BLaER1 (cell line): ENCODE measurements around the gene SPACA5.
"Not testable (repeated sequence)": the region's sequence is repeated elsewhere in the genome, so short reads cannot be mapped to it uniquely, and the experiment has no call there.

Experiments
- H3K27ac ChIP-seq: shearing (Covaris generic); formaldehyde crosslinking; 2 replicates; pipeline ENCODE4 v1.8.1; 2022
- H3K27me3 ChIP-seq: shearing (Covaris generic); formaldehyde crosslinking; 2 replicates; pipeline ENCODE4 v1.8.1; 2022
- H3K36me3 ChIP-seq: shearing (Covaris generic); formaldehyde crosslinking; 2 replicates; pipeline ENCODE4 v1.8.1; 2022
- H3K4me1 ChIP-seq: shearing (Covaris generic); formaldehyde crosslinking; 2 replicates; pipeline ENCODE4 v1.8.1; 2022
- H3K4me2 ChIP-seq: shearing (Covaris generic); formaldehyde crosslinking; 2 replicates; pipeline ENCODE4 v1.8.1; 2022
- H3K4me3 ChIP-seq: shearing (Covaris generic); formaldehyde crosslinking; 2 replicates; pipeline ENCODE4 v1.8.1; 2022
- H3K9ac ChIP-seq: shearing (Covaris generic); formaldehyde crosslinking; 2 replicates; pipeline ENCODE4 v1.8.1; 2022
- H3K9me3 ChIP-seq: shearing (Covaris generic); formaldehyde crosslinking; 2 replicates; pipeline ENCODE4 v1.8.1; 2022
- H4K20me1 ChIP-seq: shearing (Covaris generic); formaldehyde crosslinking; 2 replicates; pipeline ENCODE4 v1.8.1; 2022
- Cebpa-rat ChIP-seq: shearing (Covaris generic); IDR thresholded peaks from 2 replicates; pipeline ENCODE4 v1.8.1; 2022

The SPACA5 gene

GRCh38 chrX:47992669-47993068 is 14.1 kb upstream of the SPACA5 start:
- H3K27me3 ChIP-seq = peaks cover 37% of the 10 kb centered on the region
- no peak overlapping the region for H3K9ac ChIP-seq
- TF ChIP-seq Cebpa-rat = no peak
- peaks cover 91% of the 10 kb centered on the region for H3K9me3 ChIP-seq
- no peak overlapping the region for H3K4me2 ChIP-seq
- H3K4me1 ChIP-seq = no peaks in the 10 kb centered on the region
- no peak overlapping the region for H3K27ac ChIP-seq
- no peak overlapping the region for H3K4me3 ChIP-seq
- H4K20me1 ChIP-seq = no peaks in the 10 kb centered on the region
- H3K36me3 ChIP-seq = peaks cover 84% of the 10 kb centered on the region

- Histone ChIP-seq H3K36me3 (peaks cover 36% of the 10 kb centered on the region), H3K4me1 (peaks cover 10% of the 10 kb centered on the region), H3K4me3 (no peak overlapping the region), H3K27me3 (peaks cover 17% of the 10 kb centered on the region; the same call in 1 of the 2 replicates), H3K4me2 (no peak overlapping the region), H4K20me1 (no peaks in the 10 kb centered on the region), H3K9me3 (peaks cover 38% of the 10 kb centered on the region), H3K9ac (no peak overlapping the region), H3K27ac (no peak overlapping the region)
- TF ChIP-seq Cebpa-rat = no peak
These were observed 5.5 kb upstream of the SPACA5 start for GRCh38 chrX:48001260-48001659.

- Histone ChIP-seq H3K4me3 (no peak overlapping the region; the same call in 1 of the 2 replicates), H3K4me1 (peaks cover 10% of the 10 kb centered on the region), H3K9ac (no peak overlapping the region), H3K27me3 (peaks cover 13% of the 10 kb centered on the region; the same call in 1 of the 2 replicates), H4K20me1 (no peaks in the 10 kb centered on the region), H3K27ac (no peak overlapping the region), H3K4me2 (peak overlapping the region; percentile 72), H3K36me3 (peaks cover 27% of the 10 kb centered on the region), H3K9me3 (peaks cover 27% of the 10 kb centered on the region)
- no peak for TF ChIP-seq Cebpa-rat
These were observed 4.5 kb upstream of the SPACA5 start for GRCh38 chrX:48002319-48002718.

GRCh38 chrX:48002929-48003328 is 3.9 kb upstream of the SPACA5 start:
- H3K4me2 ChIP-seq = peak overlapping the region; percentile 72
- peaks cover 21% of the 10 kb centered on the region for H3K36me3 ChIP-seq
- H3K4me1 ChIP-seq = peaks cover 10% of the 10 kb centered on the region
- no peaks in the 10 kb centered on the region for H4K20me1 ChIP-seq
- H3K27me3 ChIP-seq = peaks cover 13% of the 10 kb centered on the region; the same call in 1 of the 2 replicates
- TF ChIP-seq Cebpa-rat = no peak
- H3K4me3 ChIP-seq = peak overlapping the region; percentile 76
- peak overlapping the region; percentile 83; the same call in 1 of the 2 replicates for H3K9ac ChIP-seq
- peaks cover 21% of the 10 kb centered on the region for H3K9me3 ChIP-seq
- H3K27ac ChIP-seq = peak overlapping the region; percentile 82; the same call in 1 of the 2 replicates

GRCh38 chrX:48003367-48003757 is 3.4 kb upstream of the SPACA5 start:
- peaks cover 13% of the 10 kb centered on the region; the same call in 1 of the 2 replicates for H3K27me3 ChIP-seq
- H3K4me1 ChIP-seq = peaks cover 10% of the 10 kb centered on the region
- no peak for TF ChIP-seq Cebpa-rat
- H4K20me1 ChIP-seq = no peaks in the 10 kb centered on the region
- H3K27ac ChIP-seq = peak overlapping the region; percentile 82
- peak overlapping the region; percentile 76 for H3K4me3 ChIP-seq
- H3K9me3 ChIP-seq = peaks cover 17% of the 10 kb centered on the region
- H3K4me2 ChIP-seq = peak overlapping the region; percentile 72
- H3K9ac ChIP-seq = peak overlapping the region; percentile 83
- peaks cover 20% of the 10 kb centered on the region for H3K36me3 ChIP-seq

- Histone ChIP-seq H3K27ac (peak within 1 kb of the TSS; percentile 82), H3K9ac (peak within 1 kb of the TSS; percentile 83), H3K4me1 (peaks cover 10% of the 10 kb centered on the region), H3K4me2 (peak within 1 kb of the TSS; percentile 72), H3K4me3 (peak within 1 kb of the TSS; percentile 76), H3K36me3 (peaks cover 18% of the 10 kb centered on the region), H3K27me3 (peaks cover 13% of the 10 kb centered on the region; the same call in 1 of the 2 replicates), H4K20me1 (no peaks in the 10 kb centered on the region), H3K9me3 (peaks cover 12% of the 10 kb centered on the region)
- TF ChIP-seq Cebpa-rat = no peak
These were observed 2.9 kb upstream of the SPACA5 start, which contains the start of gene ZNF182 for GRCh38 chrX:48003758-48004457. ZNF182 (minus strand) TSS chrX:48003989; CDS start chrX:48002609, 1,380 bp downstream.

GRCh38 chrX:48009445-48009960 is 2.7 kb downstream of the SPACA5 start:
- H3K27ac ChIP-seq, H3K27me3 ChIP-seq, H3K9me3 ChIP-seq, H3K9ac ChIP-seq, H3K4me3 ChIP-seq, H3K36me3 ChIP-seq, H3K4me1 ChIP-seq, H3K4me2 ChIP-seq, H4K20me1 ChIP-seq: not testable (repeated sequence)

- H3K4me2 ChIP-seq, H4K20me1 ChIP-seq, H3K4me3 ChIP-seq, H3K27me3 ChIP-seq, H3K4me1 ChIP-seq, H3K36me3 ChIP-seq, H3K9me3 ChIP-seq, H3K27ac ChIP-seq, H3K9ac ChIP-seq: not testable (repeated sequence)
These were observed 10.0 kb downstream of the SPACA5 start for GRCh38 chrX:48016583-48017310.

GRCh38 chrX:48019892-48020291 is 13.1 kb downstream of the SPACA5 start:
- not testable (repeated sequence) for H4K20me1 ChIP-seq, H3K27ac ChIP-seq, H3K9me3 ChIP-seq, H3K4me3 ChIP-seq, H3K27me3 ChIP-seq, H3K4me1 ChIP-seq, H3K9ac ChIP-seq, H3K36me3 ChIP-seq
- peak overlapping the region; percentile 61; the same call in 1 of the 2 replicates for H3K4me2 ChIP-seq

GRCh38 chrX:48020472-48020871 is 13.7 kb downstream of the SPACA5 start:
- not testable (repeated sequence) for H4K20me1 ChIP-seq, H3K9me3 ChIP-seq, H3K27me3 ChIP-seq, H3K36me3 ChIP-seq, H3K4me1 ChIP-seq
- 0 out of 2 replicates have a peak overlapping the region, but pooled peaks have one; percentile 97 for H3K9ac ChIP-seq
- H3K27ac ChIP-seq = 0 out of 2 replicates have a peak overlapping the region, but pooled peaks have one; percentile 99
- H3K4me3 ChIP-seq = peak overlapping the region; percentile 65
- H3K4me2 ChIP-seq = peak overlapping the region; percentile 61
